BJ (cell line): ENCODE measurements around the gene JAG2. TPM values are rescaled to one million over a fixed set of nuclear protein-coding genes. Genes with fewer than 3 reads are reported as not detected.

ENCODE experiments used
- CTCF ChIA-PET: fragments of 350-600 bp; formaldehyde crosslinking; extraction: SDS; loops from one replicate; lab custom pipeline; 2021; ENCODE audit warnings: antibody characterized with exemption, inconsistent platforms; lab: Yijun Ruan, JAX
- POLR2A ChIA-PET: fragments of 300-600 bp; sonication (Branson Sonifier 250); formaldehyde crosslinking; extraction: SDS; loops from one replicate; lab custom pipeline; 2021; ENCODE audit warnings: antibody characterized with exemption; lab: Charles Lee
- DNase-seq: peaks from one replicate; pipeline ENCODE4 v3.0.0-alpha.2; 2011; ENCODE audit warnings: low read depth
- H3K27me3 ChIP-seq: 2 replicates; pipeline ENCODE4 v1.6.0; 2011; ENCODE audit warnings: low read length; ENCODE audit not compliant: control insufficient read depth, insufficient read depth
- H3K36me3 ChIP-seq: 2 replicates; pipeline ENCODE4 v1.5.1; 2011; ENCODE audit warnings: low read length; ENCODE audit not compliant: control insufficient read depth, insufficient read depth
- H3K4me3 ChIP-seq: 2 replicates; pipeline ENCODE4 v1.5.1; 2011; ENCODE audit warnings: low read depth, mild to moderate bottlenecking, control low read depth, low read length
- CTCF ChIP-seq: IDR thresholded peaks from 2 replicates; pipeline ENCODE4 v1.5.1; 2011; ENCODE audit warnings: low read depth, mild to moderate bottlenecking, control low read depth, inconsistent platforms, low read length, moderate library complexity; ENCODE audit not compliant: insufficient read depth
- polyA plus RNA-seq: library from polyadenylated mRNA; depleted of rRNA; stranded (reverse); fragments of >200 nt; gene quantifications from 2 replicates; pipeline ENCODE4 v1.2.3, GENCODE V29; 2011

JAG2 gene
- polyA plus RNA-seq, 1 experiment: 0.23 TPM

DNA sequence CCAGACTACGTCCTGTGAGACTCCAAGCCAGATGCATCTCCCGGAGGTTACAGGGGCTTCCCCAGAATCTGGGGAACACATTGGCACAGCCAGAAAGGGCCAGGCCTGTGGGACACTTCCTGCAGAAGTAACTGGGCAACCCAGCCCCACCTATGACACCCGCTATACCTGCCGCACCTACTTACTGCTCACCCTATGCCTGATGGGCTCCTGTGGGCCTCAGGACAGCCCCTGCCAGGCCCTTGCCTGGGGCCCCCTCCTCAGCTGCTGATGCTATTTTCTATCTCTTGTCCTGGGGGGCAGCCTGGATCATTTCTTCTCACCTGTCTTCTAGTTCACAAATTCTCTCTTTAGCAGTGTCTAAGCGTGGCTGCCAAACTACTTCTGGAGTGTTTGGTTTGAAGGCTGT lies 28.7 kb downstream of the JAG2 start:
- POLR2A ChIA-PET: no interaction called here
- Histone ChIP-seq H3K27me3 (no peaks in the 10 kb centered on the region; the same call in 1 of the 2 replicates), H3K36me3 (no peaks in the 10 kb centered on the region), H3K4me3 (no peak overlapping the region)
- no peak for TF ChIP-seq CTCF
- DNase-seq: no peak
- CTCF ChIA-PET: no interaction called here

DNA sequence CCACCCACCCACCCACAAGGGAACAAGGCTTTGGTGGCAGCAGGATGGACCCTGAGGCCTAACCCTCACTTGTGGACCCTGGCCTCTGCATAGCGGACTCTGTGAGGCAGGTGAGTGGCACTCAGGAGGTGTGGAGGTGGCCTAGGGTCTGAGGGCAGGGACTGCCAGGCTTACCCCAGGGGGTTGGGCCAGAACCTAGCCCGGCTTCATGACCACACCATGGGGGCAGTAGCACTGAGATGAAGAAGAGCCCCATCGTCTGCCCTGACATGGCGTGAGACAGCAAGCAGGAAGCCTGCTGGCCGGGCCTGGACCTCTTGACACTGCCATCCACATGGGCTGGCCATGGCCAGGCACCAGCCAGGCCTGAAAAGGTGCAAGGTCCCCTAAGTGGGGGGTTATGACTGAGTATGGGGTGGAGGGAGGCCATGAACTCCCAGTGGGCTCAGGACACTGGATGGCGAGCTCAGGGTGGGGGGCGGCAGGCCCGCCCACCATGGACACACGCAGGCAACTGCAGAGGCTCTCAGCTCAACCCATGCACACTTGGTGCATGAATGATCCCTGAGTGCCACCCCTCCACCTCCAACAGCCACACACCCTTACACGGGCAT lies 29.3 kb downstream of the JAG2 start:
- Histone ChIP-seq H3K27me3 (no peaks in the 10 kb centered on the region; the same call in none of the 2 replicates), H3K4me3 (no peak overlapping the region), H3K36me3 (no peaks in the 10 kb centered on the region)
- CTCF ChIA-PET: no interaction called here
- DNase-seq: no peak
- POLR2A ChIA-PET: no interaction called here
- TF ChIP-seq CTCF: no peak

DNA sequence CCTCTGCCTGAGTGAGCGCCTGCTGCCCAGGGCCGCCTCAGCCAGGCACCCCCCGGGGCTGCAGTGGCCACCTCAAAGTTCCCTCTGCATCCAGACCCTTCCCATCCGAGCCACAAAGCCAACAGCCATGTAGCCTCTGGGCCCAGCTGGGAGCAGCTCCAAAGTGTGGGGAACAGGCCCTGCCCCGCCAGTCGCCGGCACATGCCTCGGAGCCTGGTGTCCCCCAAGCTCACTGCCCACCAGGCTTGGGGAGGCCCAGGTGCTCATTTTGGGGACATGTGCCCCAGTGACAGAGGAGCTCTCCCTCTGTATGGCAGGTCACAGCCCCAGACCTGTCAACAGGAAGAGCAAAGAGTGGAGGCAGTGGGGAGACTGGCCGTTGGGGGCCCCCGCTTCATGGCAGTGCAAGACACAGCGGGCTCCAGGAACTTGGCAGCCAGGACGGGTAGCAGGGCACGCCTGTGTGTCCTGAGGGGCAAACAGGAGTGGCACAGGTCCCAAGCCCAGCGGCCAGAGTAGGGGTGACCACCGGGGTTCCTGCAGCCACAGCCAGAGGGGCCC lies 29.9 kb downstream of the JAG2 start:
- CTCF ChIA-PET: no interaction called here
- H3K27me3 ChIP-seq: no peaks in the 10 kb centered on the region; the same call in none of the 2 replicates
- no peak for DNase-seq
- H3K36me3 ChIP-seq: no peaks in the 10 kb centered on the region
- no peak overlapping the region for H3K4me3 ChIP-seq
- POLR2A ChIA-PET: no interaction called here
- TF ChIP-seq CTCF: no peak

- TF ChIP-seq CTCF: no peak
- no peak for DNase-seq
- no peak overlapping the region for H3K4me3 ChIP-seq
- CTCF ChIA-PET: no interaction called here
- H3K27me3 ChIP-seq: no peaks in the 10 kb centered on the region; the same call in none of the 2 replicates
- POLR2A ChIA-PET: no interaction called here
- no peaks in the 10 kb centered on the region for H3K36me3 ChIP-seq
These were observed 30.5 kb downstream of the JAG2 start for GRCh38 chr14:105138021-105138541.

GRCh38 chr14:105137481-105138020 lies 31.0 kb downstream of the JAG2 start:
- no peaks in the 10 kb centered on the region; the same call in none of the 2 replicates for H3K27me3 ChIP-seq
- no peak for TF ChIP-seq CTCF
- H3K36me3 ChIP-seq: no peaks in the 10 kb centered on the region
- DNase-seq: no peak
- ChIA-PET CTCF (no interaction called here), POLR2A (no interaction called here)
- H3K4me3 ChIP-seq: no peak overlapping the region
